22Rv1 (cell line): ENCODE data around the gene NSUN7.

ENCODE experiments used
- H3K27ac ChIP-seq: fragments of 450-650 bp; 2 replicates; pipeline ENCODE4 v1.5.1; 2017
- ZFX ChIP-seq: fragments of 450-650 bp; IDR thresholded peaks from 2 replicates; pipeline ENCODE4 v1.6.1; 2017; ENCODE audit warnings: antibody characterized with exemption, borderline replicate concordance
- TF ChIP-seq, protein P1 (sequence below): fragments of 450-650 bp; IDR thresholded peaks from 2 replicates; pipeline ENCODE4 v1.5.1; 2017; ENCODE audit warnings: mild to moderate bottlenecking

Gene NSUN7

DNA sequence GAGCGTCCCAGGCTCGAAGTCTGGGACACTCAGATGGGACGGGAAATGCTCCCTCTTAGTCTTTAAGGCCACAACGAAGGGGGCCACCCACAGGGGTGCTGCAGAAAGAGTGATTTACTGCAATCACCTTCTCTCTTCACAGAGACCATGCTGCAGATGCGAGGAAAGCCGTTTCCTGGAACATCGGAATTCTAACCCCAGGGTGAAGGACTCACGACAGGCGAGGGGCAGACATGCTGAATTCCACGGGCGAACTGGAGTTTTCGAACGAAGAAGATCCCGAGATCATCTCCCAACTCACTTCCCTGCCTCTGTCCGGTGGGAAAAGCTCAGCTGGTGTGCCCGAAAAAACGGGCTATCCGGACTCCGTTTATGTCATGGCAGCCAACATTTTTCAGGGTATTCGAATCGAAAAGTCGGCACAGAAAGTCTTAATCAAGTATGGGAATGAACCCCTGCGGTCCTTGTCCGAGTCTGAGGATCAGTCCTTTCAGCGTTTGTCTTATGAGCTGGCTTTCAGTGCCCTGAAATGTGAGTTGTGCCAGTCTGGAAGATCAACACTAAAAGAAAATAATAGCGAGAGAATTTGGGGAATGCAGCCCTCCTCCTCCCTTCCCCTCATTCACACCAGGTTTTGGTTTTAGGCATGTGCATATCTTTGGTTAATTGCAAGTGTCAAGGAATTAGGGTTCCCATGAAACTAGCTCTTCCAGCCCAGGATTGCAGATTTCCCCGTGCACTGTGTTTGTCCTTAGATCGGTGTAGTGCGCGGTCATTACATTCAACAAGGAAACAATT is 905 bp downstream of the NSUN7 start:
- H3K27ac ChIP-seq, result no peak overlapping the region

DNA sequence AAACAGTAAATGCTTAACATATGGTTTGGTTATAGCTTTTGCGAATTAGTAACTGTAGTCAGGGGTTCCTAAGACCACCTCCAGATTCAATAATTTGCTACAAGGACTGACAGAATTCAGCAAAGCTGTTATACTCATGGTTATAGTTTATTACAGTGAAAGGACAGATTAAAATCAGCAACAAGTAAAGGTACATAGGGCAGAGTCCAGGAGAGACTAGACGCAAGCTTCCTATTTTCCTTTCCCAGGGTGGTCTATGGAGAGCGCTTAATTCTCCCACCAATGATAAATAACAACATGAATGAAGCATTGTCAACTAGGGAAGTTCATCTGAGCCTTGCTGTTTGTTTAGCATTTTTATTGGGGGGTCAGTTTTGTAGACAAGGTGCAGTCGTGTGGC is 5.9 kb downstream of the NSUN7 start:
- no peak overlapping the region for H3K27ac ChIP-seq
- TF ChIP-seq, protein P1, sequence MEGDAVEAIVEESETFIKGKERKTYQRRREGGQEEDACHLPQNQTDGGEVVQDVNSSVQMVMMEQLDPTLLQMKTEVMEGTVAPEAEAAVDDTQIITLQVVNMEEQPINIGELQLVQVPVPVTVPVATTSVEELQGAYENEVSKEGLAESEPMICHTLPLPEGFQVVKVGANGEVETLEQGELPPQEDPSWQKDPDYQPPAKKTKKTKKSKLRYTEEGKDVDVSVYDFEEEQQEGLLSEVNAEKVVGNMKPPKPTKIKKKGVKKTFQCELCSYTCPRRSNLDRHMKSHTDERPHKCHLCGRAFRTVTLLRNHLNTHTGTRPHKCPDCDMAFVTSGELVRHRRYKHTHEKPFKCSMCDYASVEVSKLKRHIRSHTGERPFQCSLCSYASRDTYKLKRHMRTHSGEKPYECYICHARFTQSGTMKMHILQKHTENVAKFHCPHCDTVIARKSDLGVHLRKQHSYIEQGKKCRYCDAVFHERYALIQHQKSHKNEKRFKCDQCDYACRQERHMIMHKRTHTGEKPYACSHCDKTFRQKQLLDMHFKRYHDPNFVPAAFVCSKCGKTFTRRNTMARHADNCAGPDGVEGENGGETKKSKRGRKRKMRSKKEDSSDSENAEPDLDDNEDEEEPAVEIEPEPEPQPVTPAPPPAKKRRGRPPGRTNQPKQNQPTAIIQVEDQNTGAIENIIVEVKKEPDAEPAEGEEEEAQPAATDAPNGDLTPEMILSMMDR, result no peak
- no peak for TF ChIP-seq ZFX

More for the DNA sequence above, 905 bp downstream of the NSUN7 start:
- no peak for TF ChIP-seq ZFX
- TF ChIP-seq, protein P1, result no peak

DNA sequence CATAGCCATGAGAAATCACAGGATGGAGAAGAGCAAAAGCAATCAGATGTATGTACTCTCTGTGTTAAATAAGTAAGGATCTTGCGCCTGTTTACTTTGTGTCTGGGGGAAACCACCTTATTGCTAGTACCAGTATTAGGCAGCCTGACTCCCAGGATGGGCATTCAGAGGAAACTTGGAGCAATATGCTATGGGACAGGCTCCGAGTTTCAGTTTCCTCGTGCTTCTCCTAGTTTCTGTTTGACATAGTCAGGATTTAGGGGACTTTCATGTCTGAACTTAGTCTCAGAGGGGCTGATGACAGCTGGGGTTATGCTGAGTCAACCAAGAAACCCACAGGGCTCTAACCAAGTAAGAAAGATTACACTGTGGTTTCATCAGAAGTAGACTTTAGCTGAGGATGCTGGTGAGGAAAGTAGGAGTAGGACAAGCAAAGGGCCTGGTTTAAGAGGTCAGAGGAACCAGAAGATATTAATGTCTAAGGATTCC is 13.5 kb downstream of the NSUN7 start:
- TF ChIP-seq, protein P1, result no peak
- no peak for TF ChIP-seq ZFX
- no peak overlapping the region for H3K27ac ChIP-seq

DNA sequence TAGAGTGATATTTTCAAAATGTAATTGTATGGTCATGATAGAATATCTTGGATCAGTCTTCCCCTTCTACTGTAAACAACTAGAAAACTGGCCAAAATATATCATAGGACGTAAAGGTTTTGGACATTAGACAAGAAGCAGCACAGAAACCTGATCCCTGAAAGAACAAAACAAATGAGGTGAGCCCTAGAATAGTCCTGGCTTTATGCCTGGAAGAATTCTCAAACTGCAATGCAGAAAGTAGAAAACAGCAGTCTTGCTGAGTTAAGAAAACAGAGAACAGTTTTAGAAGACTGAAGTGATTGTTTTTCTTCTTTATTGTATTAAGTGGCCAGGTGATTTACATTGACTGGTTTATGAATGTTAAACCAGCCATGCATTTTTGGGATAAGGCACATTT is 19.5 kb downstream of the NSUN7 start:
- H3K27ac ChIP-seq, result no peak overlapping the region
- no peak for TF ChIP-seq ZFX
- TF ChIP-seq, protein P1, result no peak

DNA sequence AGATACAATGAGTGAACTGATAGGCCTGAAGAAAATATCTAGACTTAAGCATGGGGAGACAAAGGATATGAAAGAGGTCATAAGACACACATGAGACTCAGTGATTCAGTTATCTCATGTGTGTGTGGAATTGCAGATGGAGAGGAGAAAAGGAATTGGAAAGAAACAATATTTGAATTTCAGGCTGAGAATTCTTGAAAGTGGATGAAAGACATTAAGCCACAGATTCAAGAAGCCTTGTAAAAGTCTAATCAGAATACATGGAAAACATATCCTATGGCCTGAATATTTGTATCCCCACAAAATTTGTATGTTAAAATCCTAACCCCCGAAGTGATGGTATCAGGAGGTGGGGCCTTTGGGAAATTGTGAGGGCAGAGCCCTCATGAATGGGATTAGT is 28.3 kb downstream of the NSUN7 start:
- no peak overlapping the region for H3K27ac ChIP-seq
- TF ChIP-seq, protein P1, result no peak
- no peak for TF ChIP-seq ZFX

DNA sequence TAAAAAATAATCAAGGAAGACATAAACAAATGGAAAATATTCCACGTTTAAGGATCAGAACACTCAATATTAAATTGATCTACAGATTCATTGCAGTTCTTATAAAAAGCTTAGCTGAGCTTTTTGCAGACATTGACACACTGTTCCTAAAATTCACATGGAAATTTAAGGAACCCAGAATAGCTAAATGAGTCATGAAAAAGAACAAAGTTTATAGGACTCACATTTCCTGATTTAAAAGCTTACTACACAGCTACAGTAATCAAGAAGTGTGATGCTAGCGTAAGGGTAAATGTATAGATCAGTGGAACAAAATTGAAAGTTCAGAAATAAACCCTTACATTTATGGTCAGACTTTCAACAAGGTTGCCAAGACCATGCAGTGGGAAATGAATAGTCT is 33.1 kb downstream of the NSUN7 start:
- no peak overlapping the region for H3K27ac ChIP-seq
- TF ChIP-seq ZFX, result no peak
- TF ChIP-seq, protein P1, result no peak

DNA sequence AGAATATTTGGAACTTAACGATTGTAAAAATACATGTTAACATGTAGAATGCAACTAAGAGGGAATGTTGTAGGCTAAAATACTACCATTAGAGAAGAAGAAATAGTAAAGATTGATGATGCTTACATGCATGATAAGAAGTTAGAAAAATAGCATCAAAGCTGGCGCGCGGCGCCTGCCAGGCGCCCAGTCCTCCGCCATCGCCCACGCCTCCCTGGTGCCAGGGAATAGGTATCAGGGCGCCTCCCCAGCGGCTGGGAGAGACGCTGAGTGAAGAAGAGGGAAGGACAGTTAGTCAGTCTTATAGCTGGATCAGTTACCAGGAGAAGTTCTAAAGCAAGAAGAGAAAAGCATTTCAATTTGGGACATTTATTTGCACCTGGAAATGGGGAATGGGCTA is 36.0 kb downstream of the NSUN7 start:
- TF ChIP-seq ZFX, result no peak
- TF ChIP-seq, protein P1, result no peak

More for the DNA sequence above, 36.0 kb downstream of the NSUN7 start:
- no peak overlapping the region for H3K27ac ChIP-seq
